ENCODE results near the gene EFCAB5. TPM values are rescaled to one million over a fixed set of nuclear protein-coding genes. Genes with fewer than 3 reads are reported as not detected.
A peak's percentile ranks its signal among the peaks of the same experiment; 100 is the strongest.

EFCAB5 gene
- total and polyA plus RNA-seq, 12 donors, result 0.03 to 1.4 (median 0.19) TPM; not detected in 6

GRCh38 chr17:29911641-29912177, 29.7 kb upstream of the EFCAB5 start:
- H3K27me3 ChIP-seq, result no peaks in the 10 kb centered on the region
- no peaks in the 10 kb centered on the region for H3K9me3 ChIP-seq (replicated peaks in 1 of 3)
- no peaks in the 10 kb centered on the region for H3K4me1 ChIP-seq (replicated peaks in 1 of 2)
- TF ChIP-seq, protein P1, sequence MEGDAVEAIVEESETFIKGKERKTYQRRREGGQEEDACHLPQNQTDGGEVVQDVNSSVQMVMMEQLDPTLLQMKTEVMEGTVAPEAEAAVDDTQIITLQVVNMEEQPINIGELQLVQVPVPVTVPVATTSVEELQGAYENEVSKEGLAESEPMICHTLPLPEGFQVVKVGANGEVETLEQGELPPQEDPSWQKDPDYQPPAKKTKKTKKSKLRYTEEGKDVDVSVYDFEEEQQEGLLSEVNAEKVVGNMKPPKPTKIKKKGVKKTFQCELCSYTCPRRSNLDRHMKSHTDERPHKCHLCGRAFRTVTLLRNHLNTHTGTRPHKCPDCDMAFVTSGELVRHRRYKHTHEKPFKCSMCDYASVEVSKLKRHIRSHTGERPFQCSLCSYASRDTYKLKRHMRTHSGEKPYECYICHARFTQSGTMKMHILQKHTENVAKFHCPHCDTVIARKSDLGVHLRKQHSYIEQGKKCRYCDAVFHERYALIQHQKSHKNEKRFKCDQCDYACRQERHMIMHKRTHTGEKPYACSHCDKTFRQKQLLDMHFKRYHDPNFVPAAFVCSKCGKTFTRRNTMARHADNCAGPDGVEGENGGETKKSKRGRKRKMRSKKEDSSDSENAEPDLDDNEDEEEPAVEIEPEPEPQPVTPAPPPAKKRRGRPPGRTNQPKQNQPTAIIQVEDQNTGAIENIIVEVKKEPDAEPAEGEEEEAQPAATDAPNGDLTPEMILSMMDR (IDR thresholded peaks at IDR 0.05), result no peak
- no peak for TF ChIP-seq POLR2A (IDR thresholded peaks at IDR 0.05)
- no peak for DNase-seq
- no peak overlapping the region for H3K4me3 ChIP-seq
- H3K27ac ChIP-seq, result no peak overlapping the region
- H3K36me3 ChIP-seq (replicated peaks in 1 of 2), result no peaks in the 10 kb centered on the region
- intact Hi-C loops (cut with DNase I), result no loop called here

- peaks cover 0 to 11% of the 10 kb centered on the region in 2 donors for H3K4me1 ChIP-seq (replicated peaks in 1 of 2)
- WGBS, 4 donors, result 65 to 75% (median 67%) methylated on average over 2 of the region's 2 CpGs
- no peak for DNase-seq
- TF ChIP-seq, protein P1 (IDR thresholded peaks at IDR 0.05), result no peak
- TF ChIP-seq POLR2A (IDR thresholded peaks at IDR 0.05), result no peak
- no peak overlapping the region for H3K4me3 ChIP-seq
- no peaks in the 10 kb centered on the region for H3K36me3 ChIP-seq (replicated peaks in 1 of 2)
- no peaks in the 10 kb centered on the region for H3K27me3 ChIP-seq
- no peaks in the 10 kb centered on the region for H3K9me3 ChIP-seq (replicated peaks in 1 of 3)
- H3K27ac ChIP-seq, result no peak overlapping the region
- intact Hi-C loops (cut with DNase I), result no loop called here
Measured at GRCh38 chr17:29914819-29915537, 26.5 kb upstream of the EFCAB5 start.

DNA sequence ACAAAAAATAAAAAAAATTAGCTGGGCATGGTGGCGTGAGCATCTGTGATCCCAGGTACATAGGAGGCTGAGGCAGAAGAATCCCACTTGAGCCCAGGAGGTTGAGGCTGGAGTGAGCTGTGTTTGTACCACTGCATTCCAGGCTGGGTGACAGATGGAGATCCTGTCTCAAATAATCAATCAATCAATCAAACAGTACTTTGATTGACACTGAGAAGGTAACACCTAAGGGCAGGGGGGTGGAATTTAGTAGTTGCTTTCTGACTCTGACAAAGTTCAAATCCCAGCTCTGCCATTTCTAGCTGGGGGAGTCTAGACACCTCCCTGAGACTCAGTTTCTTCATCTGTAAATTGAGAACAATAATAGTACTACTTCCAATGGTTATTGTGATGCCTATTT, 23.4 kb upstream of the EFCAB5 start:
- H3K4me1 ChIP-seq (replicated peaks in 1 of 2), result peaks cover 0 to 18% of the 10 kb centered on the region in 2 donors
- H3K36me3 ChIP-seq (replicated peaks in 1 of 2), result no peaks in the 10 kb centered on the region
- no peaks in the 10 kb centered on the region for H3K9me3 ChIP-seq (replicated peaks in 1 of 3)
- no peak overlapping the region for H3K4me3 ChIP-seq
- intact Hi-C loops (cut with DNase I), result no loop called here
- WGBS, 4 donors, result 86 to 100% (median 99%) methylated on average over 1 of the region's 1 CpG
- DNase-seq, result no peak
- no peak overlapping the region for H3K27ac ChIP-seq
- no peaks in the 10 kb centered on the region for H3K27me3 ChIP-seq
- no peak for TF ChIP-seq POLR2A (IDR thresholded peaks at IDR 0.05)
- TF ChIP-seq, protein P1 (IDR thresholded peaks at IDR 0.05), result no peak

DNA sequence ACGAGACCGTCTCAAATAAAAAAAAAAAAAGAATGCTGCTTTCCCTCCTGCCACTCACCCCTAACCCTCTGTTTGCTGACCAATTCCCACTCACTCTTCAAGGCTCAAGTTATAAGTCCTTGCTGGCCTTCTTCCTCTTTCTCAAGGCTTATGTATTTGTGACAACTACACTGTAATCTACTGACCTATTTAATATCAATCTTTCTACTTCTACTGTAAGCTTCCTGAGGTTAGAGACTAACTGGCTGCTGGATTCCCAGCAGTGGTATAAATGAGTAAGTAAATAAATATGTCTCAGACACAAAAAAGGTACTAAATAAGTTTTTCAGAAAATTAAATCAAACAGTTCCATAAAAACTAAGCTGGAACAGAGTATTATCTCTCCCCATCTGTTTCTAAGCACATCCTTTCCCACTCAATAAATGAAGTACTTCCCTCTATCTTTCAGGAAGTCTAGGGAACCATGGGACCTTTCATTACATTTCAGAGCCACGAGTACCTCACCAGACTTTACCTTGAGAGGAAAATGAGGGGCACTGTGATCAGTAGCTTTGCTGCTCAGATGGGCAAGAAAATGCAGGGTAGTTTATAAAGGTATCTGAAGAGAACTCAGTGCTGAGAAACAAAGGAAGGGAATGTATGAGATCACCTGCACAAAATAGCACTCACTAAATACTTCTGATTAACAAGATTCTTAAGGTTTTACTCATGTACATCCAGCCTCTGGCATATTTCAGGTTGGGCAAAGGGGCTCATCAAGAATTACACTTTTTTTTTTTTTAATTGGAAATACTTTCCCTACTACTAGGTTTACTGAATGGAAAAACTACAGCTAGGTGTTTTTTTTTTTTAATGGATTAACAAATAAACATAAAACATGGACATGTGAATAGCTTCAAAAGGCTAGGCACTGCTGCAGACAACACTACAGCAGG, 22.2 kb upstream of the EFCAB5 start:
- H3K4me3 ChIP-seq, result no peak overlapping the region
- intact Hi-C loops (cut with DNase I), result no loop called here
- H3K9me3 ChIP-seq (replicated peaks in 1 of 3), result no peaks in the 10 kb centered on the region
- H3K27me3 ChIP-seq, result no peaks in the 10 kb centered on the region
- no peaks in the 10 kb centered on the region for H3K36me3 ChIP-seq (replicated peaks in 1 of 2)
- H3K27ac ChIP-seq, result peak overlapping the region in 1 of 5 donors; percentile 11
- peaks cover 0 to 18% of the 10 kb centered on the region in 2 donors for H3K4me1 ChIP-seq (replicated peaks in 1 of 2)
- TF ChIP-seq, protein P1 (IDR thresholded peaks at IDR 0.05), result no peak
- TF ChIP-seq POLR2A (IDR thresholded peaks at IDR 0.05), result no peak
- 24 to 52% (median 36%) methylated on average over 3 of the region's 3 CpGs for WGBS, 4 donors
- DNase-seq, result no peak

Measured in adrenal gland (tissue), 12 donors.